Measurements from ENCODE around the gene FAAP100.

GRCh38 chr17:81519284-81520020 lies 32.7 kb downstream of the FAAP100 start:
- TF ChIP-seq BHLHE40 (IDR thresholded peaks at IDR 0.05; ENCODE audit: borderline replicate concordance) (no peak), FOXM1 (IDR thresholded peaks at IDR 0.05; ENCODE audit: borderline replicate concordance) (no peak)

Data from HEK293T (cell line).